Mesothelial cell of epicardium (in vitro differentiated cells): Measurements from ENCODE around the gene PRDM10. TPM values are rescaled to one million over a fixed set of nuclear protein-coding genes. Genes with fewer than 3 reads are reported as not detected.
"Not testable (repeated sequence)": the region's sequence is repeated elsewhere in the genome, so short reads cannot be mapped to it uniquely, and the experiment has no call there.

ENCODE experiments used
- DNase-seq, 2 experiments: peaks; one replicate each; pipeline ENCODE4 v3.0.0; 2021; ENCODE audit warnings: low spot score in 2 of 2; ENCODE audit not compliant: unreplicated experiment in 2 of 2
- H3K27ac Mint-ChIP-seq: 2 replicates; pipeline ENCODE4 v1.8.0; 2021; ENCODE audit warnings: mixed read lengths
- H3K27me3 Mint-ChIP-seq: 2 replicates; pipeline ENCODE4 v1.8.0; 2021; ENCODE audit warnings: low read depth, mixed read lengths
- H3K36me3 Mint-ChIP-seq: 2 replicates; pipeline ENCODE4 v1.8.0; 2021; ENCODE audit warnings: mixed read lengths
- H3K4me1 Mint-ChIP-seq: 2 replicates; pipeline ENCODE4 v1.8.0; 2021; ENCODE audit warnings: mixed read lengths
- H3K4me3 Mint-ChIP-seq: 2 replicates; pipeline ENCODE4 v1.8.0; 2021; ENCODE audit warnings: mild to moderate bottlenecking, moderate library complexity, mixed read lengths
- H3K9me3 Mint-ChIP-seq: 2 replicates; pipeline ENCODE4 v1.8.0; 2021; ENCODE audit warnings: mixed read lengths
- CTCF ChIP-seq: fragments of 200-600 bp; sonication (generic); IDR thresholded peaks from one replicate; pipeline ENCODE4 v1.5.0; 2021; ENCODE audit warnings: antibody characterized with exemption; ENCODE audit not compliant: unreplicated experiment
- total RNA-seq: library from RNA; stranded (reverse); gene quantifications from 3 replicates; pipeline ENCODE4 v1.2.1, GENCODE V29; 2021

Gene PRDM10
- total RNA-seq, 1 donor from 2014 or later = 17.8 TPM

DNA sequence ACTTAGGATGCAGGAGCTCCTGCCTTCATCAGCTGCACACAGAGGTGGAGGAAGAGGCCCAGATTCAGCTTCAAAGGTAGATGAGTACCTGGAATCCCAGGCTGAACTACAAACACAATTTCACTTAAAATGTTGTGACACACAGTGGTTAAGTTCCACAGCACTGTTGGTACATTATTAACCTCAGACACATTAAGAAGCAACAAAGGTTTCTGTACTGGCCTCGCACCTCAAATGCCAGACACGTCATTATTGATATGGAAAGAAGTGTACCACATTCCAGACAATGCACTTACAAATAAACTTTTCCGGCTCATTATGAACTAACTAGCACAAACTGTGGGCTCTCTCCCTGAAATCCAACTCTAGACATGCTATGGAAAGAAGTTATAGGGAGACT, 34.6 kb downstream of the PRDM10 start:
- Mint-ChIP-seq H3K9me3 (no peaks in the 10 kb centered on the region), H3K27me3 (no peaks in the 10 kb centered on the region), H3K4me3 (no peak overlapping the region), H3K4me1 (peaks cover 8% of the 10 kb centered on the region), H3K27ac (no peak overlapping the region), H3K36me3 (peaks cover 7% of the 10 kb centered on the region)
- no peak for TF ChIP-seq CTCF
- DNase-seq = no peak

- no peak for DNase-seq
- H3K4me1 Mint-ChIP-seq = no peaks in the 10 kb centered on the region
- TF ChIP-seq CTCF = no peak
These were observed 37.4 kb downstream of the PRDM10 start for GRCh38 chr11:129965248-129965647.

GRCh38 chr11:129960216-129961214, 42.1 kb downstream of the PRDM10 start:
- no peak overlapping the region for H3K4me3 Mint-ChIP-seq
- DNase-seq = no peak
- H3K27ac Mint-ChIP-seq = no peak overlapping the region
- H3K27me3 Mint-ChIP-seq = no peaks in the 10 kb centered on the region
- H3K9me3 Mint-ChIP-seq = no peaks in the 10 kb centered on the region
- peaks cover 21% of the 10 kb centered on the region for H3K36me3 Mint-ChIP-seq
- no peaks in the 10 kb centered on the region for H3K4me1 Mint-ChIP-seq
- no peak for TF ChIP-seq CTCF

More at GRCh38 chr11:129965248-129965647, 37.4 kb downstream of the PRDM10 start:
- H3K36me3 Mint-ChIP-seq = peaks cover 4% of the 10 kb centered on the region
- no peaks in the 10 kb centered on the region for H3K27me3 Mint-ChIP-seq
- H3K9me3 Mint-ChIP-seq = no peaks in the 10 kb centered on the region
- no peak overlapping the region for H3K4me3 Mint-ChIP-seq
- H3K27ac Mint-ChIP-seq = no peak overlapping the region

DNA sequence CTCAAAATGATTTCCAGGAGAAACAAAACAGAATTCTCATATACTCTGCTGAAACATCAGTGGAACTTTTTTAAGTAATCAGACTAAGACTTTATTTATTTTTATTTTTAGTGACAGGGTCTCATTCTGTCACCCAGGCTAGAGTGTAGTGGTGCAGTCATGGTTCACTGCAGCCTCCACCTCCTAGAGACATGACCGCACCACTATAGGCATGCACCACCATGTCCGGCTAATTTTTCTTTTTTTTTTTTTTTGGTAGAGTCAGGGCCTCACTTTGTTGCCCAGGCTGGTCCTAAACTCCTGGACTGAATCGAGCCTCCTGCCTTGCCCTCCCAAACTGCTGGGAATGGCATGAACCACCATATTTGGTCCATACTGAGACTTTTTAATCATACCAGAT, 42.9 kb downstream of the PRDM10 start:
- TF ChIP-seq CTCF = no peak
- no peaks in the 10 kb centered on the region for H3K4me1 Mint-ChIP-seq
- DNase-seq = no peak
- peaks cover 24% of the 10 kb centered on the region for H3K36me3 Mint-ChIP-seq
- no peak overlapping the region for H3K4me3 Mint-ChIP-seq
- no peaks in the 10 kb centered on the region for H3K27me3 Mint-ChIP-seq
- H3K9me3 Mint-ChIP-seq = no peaks in the 10 kb centered on the region
- H3K27ac Mint-ChIP-seq = no peak overlapping the region

- no peak overlapping the region for H3K27ac Mint-ChIP-seq
- peaks cover 17% of the 10 kb centered on the region for H3K4me1 Mint-ChIP-seq
- DNase-seq = no peak
- H3K36me3 Mint-ChIP-seq = peaks cover 22% of the 10 kb centered on the region
- TF ChIP-seq CTCF = no peak
- H3K4me3 Mint-ChIP-seq = no peak overlapping the region
- H3K9me3 Mint-ChIP-seq = no peaks in the 10 kb centered on the region
- no peaks in the 10 kb centered on the region for H3K27me3 Mint-ChIP-seq
These were observed 47.4 kb downstream of the PRDM10 start for GRCh38 chr11:129955282-129955681.

- not testable (repeated sequence) for H3K27ac Mint-ChIP-seq, H3K9me3 Mint-ChIP-seq
These were observed 47.9 kb downstream of the PRDM10 start for GRCh38 chr11:129954703-129955102.

More at GRCh38 chr11:129954703-129955102, 47.9 kb downstream of the PRDM10 start:
- Mint-ChIP-seq H3K36me3 (peaks cover 22% of the 10 kb centered on the region), H3K4me1 (peaks cover 21% of the 10 kb centered on the region)
- not testable (repeated sequence) for H3K27me3 Mint-ChIP-seq, H3K4me3 Mint-ChIP-seq, DNase-seq
